Sigmoid colon (tissue), 7 donors: ENCODE data around the gene CYTH1. TPM values are rescaled to one million over a fixed set of nuclear protein-coding genes. Genes with fewer than 3 reads are reported as not detected.

ENCODE experiments used
- DNase-seq: peaks from one replicate; pipeline ENCODE4 v3.0.0-alpha.2; 2019
- H3K27ac ChIP-seq, 4 donors: fragments of 200-600 bp; sonication (generic); one replicate each; pipeline ENCODE4 v1.5.1; 2016 to 2019; ENCODE audit warnings: mild to moderate bottlenecking in 1 of 4
- H3K27me3 ChIP-seq, 3 donors: fragments of 200-600 bp; sonication (generic); one replicate each; pipeline ENCODE4 v1.5.1; 2019; ENCODE audit warnings: mild to moderate bottlenecking in 1 of 3
- H3K36me3 ChIP-seq, 4 donors: fragments of 200-600 bp; sonication (generic); one replicate each; pipeline ENCODE4 v1.5.1; 2016 to 2019
- H3K4me1 ChIP-seq, 4 donors: fragments of 200-600 bp; sonication (generic); one replicate each; pipeline ENCODE4 v1.5.1; 2017 to 2019
- H3K4me3 ChIP-seq, 4 donors: fragments of 200-600 bp; sonication (generic); one replicate each; pipeline ENCODE4 v1.5.1; 2017 to 2019; ENCODE audit warnings: mild to moderate bottlenecking in 2 of 4, moderate library complexity in 1 of 4
- H3K9me3 ChIP-seq, 4 donors: fragments of 200-600 bp in 3 of 4; sonication (generic) in 3 of 4; one replicate each; pipeline versions ENCODE4 v1.5.1 to v1.6.1; 2013 to 2019
- CTCF ChIP-seq, 4 experiments: fragments of 450-650 bp in 3 of 4; fragments of 200-600 bp in 1 of 4; IDR thresholded peaks; one replicate each; pipeline ENCODE4 v1.5.1; 2016 to 2019; ENCODE audit warnings: antibody characterized with exemption in 4 of 4, mild to moderate bottlenecking in 3 of 4, moderate library complexity in 2 of 4
- EP300 ChIP-seq, 4 donors: sonication (generic); formaldehyde crosslinking; IDR thresholded peaks; one replicate each; pipeline ENCODE4 v1.6.1; 2017; ENCODE audit warnings: antibody characterized with exemption in 4 of 4
- POLR2A ChIP-seq, 2 donors: fragments of 450-650 bp; IDR thresholded peaks; one replicate each; pipeline ENCODE4 v1.6.1; 2016; ENCODE audit warnings: antibody characterized with exemption in 2 of 2, mild to moderate bottlenecking in 2 of 2, moderate library complexity in 2 of 2
- POLR2AphosphoS5 ChIP-seq, 4 donors: sonication (generic); formaldehyde crosslinking; IDR thresholded peaks; one replicate each; pipeline ENCODE4 v1.6.1; 2017; ENCODE audit warnings: antibody characterized with exemption in 4 of 4
- WGBS, 2 donors: extraction: QIAGEN DNeasy Blood & Tissue Kit; methylation state at CpG; one replicate each; pipeline ENCODE4 v1.1.7; 2013; 5-methylcytosine and 5-hydroxymethylcytosine counted together
- intact Hi-C: fragments of 100-400 bp; cut with DNase I; formaldehyde crosslinking; loops from one replicate; pipeline ENCODE4 v1.15.1; 2023
- polyA plus RNA-seq, 3 donors: library from polyadenylated mRNA; stranded (reverse); fragments of 200-250 nt; gene quantifications; one replicate each; pipeline ENCODE4 v1.2.3, GENCODE V29; 2013
- total RNA-seq, 4 donors: library from RNA; depleted of rRNA; stranded (reverse); fragments of >200 nt; gene quantifications; one replicate each; pipeline ENCODE4 v1.1.0, GENCODE V29; 2016
- donor health status: healthy with polysubstance abuse.
- donor health status: Bipolar disorder and iron deficiency.
- donor health status: healthy.

The CYTH1 gene
- total and polyA plus RNA-seq, 7 donors: 26.7 to 83.8 (median 38.5) TPM

- TF ChIP-seq POLR2AphosphoS5 (IDR thresholded peaks at IDR 0.05) (no peak), POLR2A (IDR thresholded peaks at IDR 0.05) (no peak), EP300 (IDR thresholded peaks at IDR 0.05) (no peak), CTCF (IDR thresholded peaks at IDR 0.05) (no peak)
- no peaks in the 10 kb centered on the region for H3K9me3 ChIP-seq
- no peak for DNase-seq
- intact Hi-C loops: no loop called here
- no peak overlapping the region for H3K4me3 ChIP-seq
- H3K27me3 ChIP-seq: no peaks in the 10 kb centered on the region
- no peaks in the 10 kb centered on the region for H3K36me3 ChIP-seq
- peaks cover 0 to 27% (median 18%) of the 10 kb centered on the region in 4 donors for H3K4me1 ChIP-seq
- WGBS, 2 donors: 81 to 87% methylated on average over 1 of the region's 1 CpG
- no peak overlapping the region for H3K27ac ChIP-seq
Measured at GRCh38 chr17:78729641-78730040, 52.4 kb downstream of the CYTH1 start.

GRCh38 chr17:78728495-78728894 lies 53.6 kb downstream of the CYTH1 start:
- Histone ChIP-seq H3K27ac (no peak overlapping the region), H3K9me3 (no peaks in the 10 kb centered on the region), H3K4me3 (no peak overlapping the region), H3K36me3 (no peaks in the 10 kb centered on the region), H3K27me3 (no peaks in the 10 kb centered on the region), H3K4me1 (peaks cover 0 to 33% (median 22%) of the 10 kb centered on the region in 4 donors)
- DNase-seq: no peak
- WGBS, 2 donors: 77 to 84% methylated on average over 7 of the region's 7 CpGs
- TF ChIP-seq POLR2A (IDR thresholded peaks at IDR 0.05) (no peak), CTCF (IDR thresholded peaks at IDR 0.05) (no peak), EP300 (IDR thresholded peaks at IDR 0.05) (no peak), POLR2AphosphoS5 (IDR thresholded peaks at IDR 0.05) (no peak)
- intact Hi-C loops: no loop called here

- intact Hi-C loops: no loop called here
- WGBS, 2 donors: 89 to 94% methylated on average over 11 of the region's 11 CpGs
- TF ChIP-seq POLR2A (IDR thresholded peaks at IDR 0.05) (no peak), POLR2AphosphoS5 (IDR thresholded peaks at IDR 0.05) (no peak), CTCF (IDR thresholded peaks at IDR 0.05) (no peak), EP300 (IDR thresholded peaks at IDR 0.05) (no peak)
- H3K27me3 ChIP-seq: no peaks in the 10 kb centered on the region
- peaks cover 0 to 33% (median 24%) of the 10 kb centered on the region in 4 donors for H3K4me1 ChIP-seq
- DNase-seq: no peak
- no peak overlapping the region for H3K27ac ChIP-seq
- H3K4me3 ChIP-seq: no peak overlapping the region
- H3K36me3 ChIP-seq: no peaks in the 10 kb centered on the region
- no peaks in the 10 kb centered on the region for H3K9me3 ChIP-seq
Measured at GRCh38 chr17:78727476-78728229, 54.4 kb downstream of the CYTH1 start.

DNA sequence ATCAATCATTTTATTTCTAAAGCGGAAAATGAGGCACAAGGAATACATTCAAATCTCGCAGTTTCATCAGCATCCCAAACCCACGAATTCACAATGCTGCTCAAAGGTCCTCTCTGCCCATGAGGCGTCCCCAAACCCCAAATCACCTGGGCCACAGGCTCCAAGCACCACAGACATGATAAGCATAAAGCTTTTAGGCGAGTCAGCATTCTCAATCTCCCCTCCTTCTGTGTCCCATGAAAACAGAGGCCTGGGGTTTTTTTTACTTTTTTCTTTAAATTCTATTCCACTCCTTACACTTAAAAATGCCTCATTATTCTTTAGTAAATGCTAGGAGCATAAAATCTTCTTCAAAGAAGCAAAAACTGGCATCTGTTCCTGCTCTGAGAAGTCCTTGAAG lies 55.0 kb downstream of the CYTH1 start:
- TF ChIP-seq EP300 (IDR thresholded peaks at IDR 0.05): no peak
- TF ChIP-seq CTCF (IDR thresholded peaks at IDR 0.05): no peak
- no peak for TF ChIP-seq POLR2A (IDR thresholded peaks at IDR 0.05)
- TF ChIP-seq POLR2AphosphoS5 (IDR thresholded peaks at IDR 0.05): no peak
- peaks cover 0 to 35% (median 30%) of the 10 kb centered on the region in 4 donors for H3K4me1 ChIP-seq
- no peaks in the 10 kb centered on the region for H3K9me3 ChIP-seq
- no peak for DNase-seq
- intact Hi-C loops: no loop called here
- no peaks in the 10 kb centered on the region for H3K36me3 ChIP-seq
- H3K4me3 ChIP-seq: no peak overlapping the region
- WGBS, 2 donors: 88 to 97% methylated on average over 5 of the region's 5 CpGs
- H3K27ac ChIP-seq: no peak overlapping the region
- no peaks in the 10 kb centered on the region for H3K27me3 ChIP-seq
